Heart left ventricle (tissue), 13 donors: Measurements from ENCODE around the gene SLC13A4.

Experiments used
- POLR2A ChIP-seq, 2 donors: fragments of 450-650 bp; IDR thresholded peaks; one replicate each; pipeline ENCODE4 v1.6.1; 2017; ENCODE audit warnings: antibody characterized with exemption in 2 of 2, mild to moderate bottlenecking in 2 of 2, moderate library complexity in 2 of 2
- TF ChIP-seq, protein P1 (sequence below), 12 donors: fragments of 200-600 bp; sonication (generic) in 4 of 12; IDR thresholded peaks; one replicate each; pipeline versions ENCODE4 v1.5.0 to v1.8.0; 2018 to 2022; ENCODE audit warnings: antibody characterized with exemption in 12 of 12, mild to moderate bottlenecking in 5 of 12
- donor health status: ischemic (EF 13 %, LVEDD 7.1; RV severe dilation, severe dysfunction).
- donor health status: DM: no; HTN: yes; CAD: no.
- donor health status: DM: no; HTN: no; CAD: no.
- donor health status: ischemic (EF 25% LVEDD 6.9; RV normal size, moderate dysfunction).
- donor health status: ischemic (EF 25% LVEDD 5.7; RV mildly dilated, moderate dysfunction).
- donor health status: ischemic (EF 35%, LVEDD 5.7; RV mildly dilated, moderate dysfunction).
- donor health status: nonischemic (EF 11% LVEDD 7.7; RV severe dilation, severe dysfunction).
- donor health status: DM: yes; HTN: yes; CAD: no.
- donor health status: PGD.
- donor health status: ischemic (EF 29% LVEDD 5.4; RV normal size, mild dysfunction).
- donor health status: nonischemic (EF 23%, LVEDD 6.1; RV moderate dilation, normal function).

DNA sequence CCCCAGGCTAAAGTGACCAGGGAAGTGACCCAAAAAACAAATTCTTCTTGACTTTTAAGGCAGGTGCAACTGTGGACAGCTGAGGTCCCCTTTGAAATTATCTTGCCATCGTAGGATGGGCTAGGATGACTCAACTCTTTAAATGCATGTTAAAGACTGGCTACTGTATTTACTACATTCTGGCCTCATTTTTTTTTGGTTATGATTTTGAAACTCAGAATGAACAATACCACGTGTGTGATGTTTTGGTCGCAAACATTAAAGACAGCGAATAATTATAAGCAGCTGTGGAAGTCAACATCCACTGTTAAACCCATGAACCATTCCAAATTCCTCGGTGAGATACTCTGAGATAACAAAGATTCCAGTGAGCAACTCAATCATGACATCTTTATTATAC, 1.2 kb upstream of the SLC13A4 start:
- TF ChIP-seq, protein P1, sequence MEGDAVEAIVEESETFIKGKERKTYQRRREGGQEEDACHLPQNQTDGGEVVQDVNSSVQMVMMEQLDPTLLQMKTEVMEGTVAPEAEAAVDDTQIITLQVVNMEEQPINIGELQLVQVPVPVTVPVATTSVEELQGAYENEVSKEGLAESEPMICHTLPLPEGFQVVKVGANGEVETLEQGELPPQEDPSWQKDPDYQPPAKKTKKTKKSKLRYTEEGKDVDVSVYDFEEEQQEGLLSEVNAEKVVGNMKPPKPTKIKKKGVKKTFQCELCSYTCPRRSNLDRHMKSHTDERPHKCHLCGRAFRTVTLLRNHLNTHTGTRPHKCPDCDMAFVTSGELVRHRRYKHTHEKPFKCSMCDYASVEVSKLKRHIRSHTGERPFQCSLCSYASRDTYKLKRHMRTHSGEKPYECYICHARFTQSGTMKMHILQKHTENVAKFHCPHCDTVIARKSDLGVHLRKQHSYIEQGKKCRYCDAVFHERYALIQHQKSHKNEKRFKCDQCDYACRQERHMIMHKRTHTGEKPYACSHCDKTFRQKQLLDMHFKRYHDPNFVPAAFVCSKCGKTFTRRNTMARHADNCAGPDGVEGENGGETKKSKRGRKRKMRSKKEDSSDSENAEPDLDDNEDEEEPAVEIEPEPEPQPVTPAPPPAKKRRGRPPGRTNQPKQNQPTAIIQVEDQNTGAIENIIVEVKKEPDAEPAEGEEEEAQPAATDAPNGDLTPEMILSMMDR (IDR thresholded peaks at IDR 0.05) = no peak
- no peak for TF ChIP-seq POLR2A (IDR thresholded peaks at IDR 0.05)
